SH-SY5Y (cell line): ENCODE measurements around the gene HOXA6.

Source experiments
- GATA2 ChIP-seq: IDR thresholded peaks from 2 replicates; pipeline ENCODE4 v1.6.1; 2011; ENCODE audit warnings: mild to moderate bottlenecking, low read depth, low read length
- GATA3 ChIP-seq: IDR thresholded peaks from 2 replicates; pipeline ENCODE4 v1.6.1; 2011; ENCODE audit warnings: low read depth, mild to moderate bottlenecking, low read length, moderate library complexity

- no peak for TF ChIP-seq GATA2
- TF ChIP-seq GATA3: no peak
Measured at GRCh38 chr7:27189997-27190748, 42.6 kb upstream of the HOXA6 start.
